22Rv1 (cell line): Measurements from ENCODE around the gene ROR1.

Experiments used
- H3K27ac ChIP-seq: fragments of 450-650 bp; 2 replicates; pipeline ENCODE4 v1.5.1; 2017
- CTCF ChIP-seq: fragments of 450-650 bp; IDR thresholded peaks from 2 replicates; pipeline ENCODE4 v1.5.1; 2017; ENCODE audit warnings: mild to moderate bottlenecking
- ZFX ChIP-seq: fragments of 450-650 bp; IDR thresholded peaks from 2 replicates; pipeline ENCODE4 v1.6.1; 2017; ENCODE audit warnings: antibody characterized with exemption, borderline replicate concordance

Gene ROR1

GRCh38 chr1:64059556-64059955 is 285.7 kb downstream of the ROR1 start:
- no peak overlapping the region for H3K27ac ChIP-seq
- TF ChIP-seq ZFX (no peak), CTCF (no peak)

- TF ChIP-seq ZFX: no peak
- no peak for TF ChIP-seq CTCF
- no peak overlapping the region for H3K27ac ChIP-seq
Observed at GRCh38 chr1:64060611-64061302, 286.9 kb downstream of the ROR1 start.

GRCh38 chr1:64061430-64062104 is 287.8 kb downstream of the ROR1 start:
- no peak overlapping the region for H3K27ac ChIP-seq
- no peak for TF ChIP-seq CTCF
- no peak for TF ChIP-seq ZFX

- TF ChIP-seq CTCF: no peak
- TF ChIP-seq ZFX: no peak
- no peak overlapping the region for H3K27ac ChIP-seq
Observed at GRCh38 chr1:64062529-64062928, 288.7 kb downstream of the ROR1 start.

GRCh38 chr1:64062941-64063581 is 289.2 kb downstream of the ROR1 start:
- no peak for TF ChIP-seq ZFX
- TF ChIP-seq CTCF: no peak
- no peak overlapping the region for H3K27ac ChIP-seq

- TF ChIP-seq ZFX (no peak), CTCF (no peak)
- no peak overlapping the region for H3K27ac ChIP-seq
Observed at GRCh38 chr1:64065571-64065970, 291.8 kb downstream of the ROR1 start.
